Measurements from ENCODE around the gene CAPN8.

DNA sequence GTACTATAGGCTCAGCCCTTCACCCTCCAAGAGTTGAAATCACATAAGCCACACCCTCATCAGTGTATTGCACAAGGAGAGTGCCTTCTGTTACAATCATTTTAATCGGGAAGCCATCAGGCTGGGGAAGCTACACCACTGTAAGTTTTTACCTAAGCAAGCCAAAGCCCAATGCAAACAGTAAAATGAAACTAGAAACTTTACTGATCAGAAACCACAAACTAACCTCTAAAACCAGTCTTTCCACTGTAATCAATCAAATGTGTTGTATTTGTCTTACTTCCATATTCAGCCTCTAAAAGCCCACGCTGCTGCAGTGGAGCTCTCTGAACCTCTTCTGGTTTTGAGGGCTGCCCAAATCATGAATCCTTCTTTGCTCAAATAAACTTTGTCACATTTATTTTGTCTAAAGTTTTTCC, 26.2 kb downstream of the CAPN8 start:
- TF ChIP-seq, protein P1, sequence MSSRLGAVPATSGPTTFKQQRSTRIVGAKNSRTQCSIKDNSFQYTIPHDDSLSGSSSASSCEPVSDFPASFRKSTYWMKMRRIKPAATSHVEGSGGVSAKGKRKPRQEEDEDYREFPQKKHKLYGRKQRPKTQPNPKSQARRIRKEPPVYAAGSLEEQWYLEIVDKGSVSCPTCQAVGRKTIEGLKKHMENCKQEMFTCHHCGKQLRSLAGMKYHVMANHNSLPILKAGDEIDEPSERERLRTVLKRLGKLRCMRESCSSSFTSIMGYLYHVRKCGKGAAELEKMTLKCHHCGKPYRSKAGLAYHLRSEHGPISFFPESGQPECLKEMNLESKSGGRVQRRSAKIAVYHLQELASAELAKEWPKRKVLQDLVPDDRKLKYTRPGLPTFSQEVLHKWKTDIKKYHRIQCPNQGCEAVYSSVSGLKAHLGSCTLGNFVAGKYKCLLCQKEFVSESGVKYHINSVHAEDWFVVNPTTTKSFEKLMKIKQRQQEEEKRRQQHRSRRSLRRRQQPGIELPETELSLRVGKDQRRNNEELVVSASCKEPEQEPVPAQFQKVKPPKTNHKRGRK (CRISPR knock-in tag; IDR thresholded peaks at IDR 0.05; ENCODE audit: borderline replicate concordance): no peak
- TF ChIP-seq ELF4 (CRISPR knock-in tag; IDR thresholded peaks at IDR 0.05; ENCODE audit: low read depth): no peak
- TF ChIP-seq, protein P2, sequence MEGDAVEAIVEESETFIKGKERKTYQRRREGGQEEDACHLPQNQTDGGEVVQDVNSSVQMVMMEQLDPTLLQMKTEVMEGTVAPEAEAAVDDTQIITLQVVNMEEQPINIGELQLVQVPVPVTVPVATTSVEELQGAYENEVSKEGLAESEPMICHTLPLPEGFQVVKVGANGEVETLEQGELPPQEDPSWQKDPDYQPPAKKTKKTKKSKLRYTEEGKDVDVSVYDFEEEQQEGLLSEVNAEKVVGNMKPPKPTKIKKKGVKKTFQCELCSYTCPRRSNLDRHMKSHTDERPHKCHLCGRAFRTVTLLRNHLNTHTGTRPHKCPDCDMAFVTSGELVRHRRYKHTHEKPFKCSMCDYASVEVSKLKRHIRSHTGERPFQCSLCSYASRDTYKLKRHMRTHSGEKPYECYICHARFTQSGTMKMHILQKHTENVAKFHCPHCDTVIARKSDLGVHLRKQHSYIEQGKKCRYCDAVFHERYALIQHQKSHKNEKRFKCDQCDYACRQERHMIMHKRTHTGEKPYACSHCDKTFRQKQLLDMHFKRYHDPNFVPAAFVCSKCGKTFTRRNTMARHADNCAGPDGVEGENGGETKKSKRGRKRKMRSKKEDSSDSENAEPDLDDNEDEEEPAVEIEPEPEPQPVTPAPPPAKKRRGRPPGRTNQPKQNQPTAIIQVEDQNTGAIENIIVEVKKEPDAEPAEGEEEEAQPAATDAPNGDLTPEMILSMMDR (IDR thresholded peaks at IDR 0.05): no peak
- TF ChIP-seq, protein P3, sequence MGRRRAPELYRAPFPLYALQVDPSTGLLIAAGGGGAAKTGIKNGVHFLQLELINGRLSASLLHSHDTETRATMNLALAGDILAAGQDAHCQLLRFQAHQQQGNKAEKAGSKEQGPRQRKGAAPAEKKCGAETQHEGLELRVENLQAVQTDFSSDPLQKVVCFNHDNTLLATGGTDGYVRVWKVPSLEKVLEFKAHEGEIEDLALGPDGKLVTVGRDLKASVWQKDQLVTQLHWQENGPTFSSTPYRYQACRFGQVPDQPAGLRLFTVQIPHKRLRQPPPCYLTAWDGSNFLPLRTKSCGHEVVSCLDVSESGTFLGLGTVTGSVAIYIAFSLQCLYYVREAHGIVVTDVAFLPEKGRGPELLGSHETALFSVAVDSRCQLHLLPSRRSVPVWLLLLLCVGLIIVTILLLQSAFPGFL (CRISPR knock-in tag; IDR thresholded peaks at IDR 0.05; ENCODE audit: borderline replicate concordance): no peak
- no peak for TF ChIP-seq ETV6 (CRISPR knock-in tag; IDR thresholded peaks at IDR 0.05)
- TF ChIP-seq, protein P4, sequence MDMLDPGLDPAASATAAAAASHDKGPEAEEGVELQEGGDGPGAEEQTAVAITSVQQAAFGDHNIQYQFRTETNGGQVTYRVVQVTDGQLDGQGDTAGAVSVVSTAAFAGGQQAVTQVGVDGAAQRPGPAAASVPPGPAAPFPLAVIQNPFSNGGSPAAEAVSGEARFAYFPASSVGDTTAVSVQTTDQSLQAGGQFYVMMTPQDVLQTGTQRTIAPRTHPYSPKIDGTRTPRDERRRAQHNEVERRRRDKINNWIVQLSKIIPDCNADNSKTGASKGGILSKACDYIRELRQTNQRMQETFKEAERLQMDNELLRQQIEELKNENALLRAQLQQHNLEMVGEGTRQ (CRISPR knock-in tag; IDR thresholded peaks at IDR 0.05): no peak
- TF ChIP-seq NFE2L1 (CRISPR knock-in tag; IDR thresholded peaks at IDR 0.05): no peak
